GM19238 (cell line): ENCODE data around the gene DIABLO.
"Not testable (repeated sequence)": the region's sequence is repeated elsewhere in the genome, so short reads cannot be mapped to it uniquely, and the experiment has no call there.

ENCODE experiments used
- DNase-seq: peaks from one replicate; pipeline ENCODE4 v3.0.0; 2011; ENCODE audit warnings: low spot score; ENCODE audit not compliant: insufficient read length

The DIABLO gene

DNA sequence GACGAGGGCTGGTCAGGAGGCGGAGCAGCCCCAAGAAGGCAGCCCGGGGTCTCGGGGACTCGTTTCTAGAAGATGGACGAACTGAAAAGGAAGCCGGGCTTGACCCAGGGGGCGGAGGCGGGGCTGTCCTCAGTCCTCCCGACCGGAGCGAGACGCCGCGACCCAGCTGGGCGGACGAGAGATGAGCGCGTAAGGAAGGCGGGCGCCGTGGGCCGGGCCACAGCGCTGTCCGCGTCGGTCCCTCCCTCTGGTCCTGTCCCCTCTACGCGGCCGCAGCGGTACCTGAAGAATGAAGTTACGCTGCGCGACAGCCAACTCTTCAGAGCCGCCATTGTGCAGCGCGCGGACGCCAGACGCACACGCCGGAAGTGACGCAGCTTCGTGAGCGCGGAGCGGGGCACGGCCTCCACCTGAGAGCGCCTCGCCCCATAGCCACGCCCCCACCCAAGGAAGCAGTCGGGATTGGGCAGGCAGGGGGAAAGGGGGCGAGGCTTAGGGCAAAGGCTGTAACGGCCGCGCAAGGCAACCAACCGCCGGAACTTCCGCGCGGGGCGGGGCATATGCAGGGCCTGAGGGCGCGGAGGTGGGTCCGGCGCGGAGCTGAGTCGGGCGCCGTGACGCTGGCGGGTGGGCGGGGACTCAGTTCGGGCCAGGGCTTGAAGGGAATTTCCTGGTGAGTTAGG, at the start of gene DIABLO:
DIABLO (minus strand) TSS at position 370 of the 683 bp plus-strand sequence; CDS start at position 332, 38 bp downstream.
- DNase-seq = peak; percentile 95

DNA sequence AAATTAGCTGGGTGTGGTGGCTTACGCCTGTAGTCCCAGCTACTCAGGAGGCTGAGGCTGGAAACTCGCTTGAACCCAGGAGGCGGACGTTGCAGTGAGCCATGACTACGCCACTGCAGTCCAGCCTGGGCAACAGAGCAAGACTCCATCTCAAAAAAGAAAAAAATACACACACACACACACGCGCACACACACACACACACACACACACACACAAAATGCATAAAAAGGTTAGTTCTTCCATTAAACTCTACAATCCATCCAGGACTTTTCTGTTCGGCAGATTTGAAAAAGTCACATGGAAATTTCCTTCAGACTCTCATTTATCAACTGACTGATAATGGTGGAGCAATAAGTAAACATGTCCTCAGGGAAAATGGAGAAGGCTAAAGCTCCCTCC, 49.6 kb upstream of the DIABLO start:
- no peak for DNase-seq

DNA sequence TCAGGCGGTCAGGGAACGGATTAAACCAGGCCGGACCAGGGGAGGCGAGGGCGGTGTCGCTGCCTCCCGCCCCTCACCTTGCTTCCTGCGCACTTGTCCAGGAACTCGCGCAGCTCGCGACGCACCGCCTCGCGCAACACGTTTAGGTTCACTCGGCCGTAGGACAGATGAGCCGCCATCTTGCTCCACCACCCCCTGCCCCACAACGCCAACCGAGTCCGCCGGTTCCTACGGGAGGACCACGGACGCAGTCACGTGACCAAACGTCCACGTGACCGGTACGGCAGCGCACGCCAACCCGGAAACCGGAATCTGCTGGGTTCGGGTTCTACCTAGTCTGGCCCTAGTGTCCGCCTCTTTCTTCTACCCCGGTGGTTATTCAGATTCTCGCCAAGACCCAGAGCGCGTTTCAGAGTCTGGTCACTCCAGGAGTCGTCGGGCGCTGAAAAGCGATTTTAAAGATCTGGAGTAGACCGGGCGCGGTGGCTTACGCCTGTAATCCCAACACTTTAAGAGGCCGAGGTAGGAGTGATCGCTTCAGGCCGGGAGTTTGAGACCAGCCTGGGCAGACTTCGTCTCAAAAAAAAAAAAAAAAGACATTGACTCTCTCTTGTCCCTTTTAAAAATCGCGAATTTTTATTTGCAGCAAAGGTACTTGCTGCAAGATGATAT, 40.5 kb upstream of the DIABLO start, which contains the start of gene VPS33A:
VPS33A (minus strand) TSS at position 265 of the 672 bp plus-strand sequence; CDS start at position 179, 86 bp downstream.
- peak; percentile 89 for DNase-seq

DNA sequence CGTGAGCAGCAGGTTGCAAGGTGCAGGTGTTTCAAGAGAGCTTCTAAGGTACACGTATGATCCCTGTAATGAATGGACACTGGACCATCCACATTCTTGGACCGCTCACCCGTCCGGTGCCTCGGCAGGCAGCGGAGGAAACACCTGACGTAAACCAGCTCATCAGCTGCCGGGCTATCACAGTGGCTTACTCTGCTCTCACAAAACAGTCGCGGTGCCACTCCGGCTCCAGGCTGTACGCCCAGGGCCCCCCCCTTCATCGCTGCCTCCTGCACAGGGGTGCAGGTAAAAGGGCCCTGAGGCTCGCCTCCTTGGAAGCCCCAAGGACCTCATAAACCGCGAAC, 40.0 kb upstream of the DIABLO start:
- peak; percentile 19 for DNase-seq

DNA sequence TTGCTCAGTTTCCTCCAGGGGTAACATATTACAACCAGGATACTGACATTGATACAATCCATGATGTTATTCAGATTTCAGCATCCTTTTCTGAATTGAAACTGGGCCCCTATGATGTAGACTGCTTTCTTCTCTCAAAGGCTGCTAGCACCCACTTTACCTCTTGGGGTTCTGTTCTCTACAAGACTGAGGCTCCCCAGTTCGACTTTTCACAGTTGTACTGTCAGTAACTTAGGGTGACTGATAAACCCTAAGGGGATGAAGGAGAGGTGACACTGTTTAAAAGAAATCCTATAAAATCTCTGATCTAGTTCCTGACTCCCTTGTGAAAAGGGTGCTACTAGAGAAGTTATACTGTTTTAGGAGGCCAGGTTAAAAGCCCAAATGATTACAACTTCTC, 39.6 kb upstream of the DIABLO start:
- DNase-seq = no peak

DNA sequence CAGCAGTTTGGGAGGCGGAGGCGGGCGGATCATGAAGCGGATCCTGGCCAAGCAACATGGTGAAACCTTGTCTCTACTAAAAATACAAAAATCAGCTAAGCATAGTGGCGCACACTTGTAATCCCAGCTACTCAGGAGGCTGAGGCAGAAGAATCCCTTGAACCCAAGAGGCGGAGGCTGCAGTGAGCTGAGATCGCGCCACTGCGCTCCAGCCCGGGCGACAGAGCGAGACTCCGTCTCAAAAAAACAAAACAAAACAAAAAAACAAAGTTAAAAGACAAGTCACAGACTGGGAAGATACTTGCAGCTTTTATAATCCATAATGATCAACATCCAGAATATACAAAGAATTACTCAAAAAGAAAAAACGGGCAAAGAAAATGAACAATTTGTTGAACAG, 34.9 kb upstream of the DIABLO start:
- DNase-seq = not testable (repeated sequence)

DNA sequence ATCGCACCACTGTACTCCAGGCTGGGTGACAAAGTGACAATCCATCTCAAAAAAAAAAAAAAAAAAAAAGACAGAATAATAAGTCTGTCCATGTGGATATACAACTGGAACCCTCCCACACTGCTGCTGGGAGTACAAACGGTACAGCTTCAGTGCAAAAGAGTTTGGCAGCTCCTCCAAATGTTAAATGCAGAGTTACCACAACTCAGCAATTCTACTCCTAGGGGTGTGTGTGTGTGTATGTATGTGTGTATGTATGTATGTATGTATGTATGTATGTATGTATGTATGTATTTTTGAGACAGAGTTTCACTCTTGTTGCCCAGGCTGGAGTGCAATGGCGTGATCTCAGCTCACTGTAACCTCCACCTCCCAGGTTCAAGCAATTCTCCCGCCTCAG, 33.1 kb upstream of the DIABLO start:
- not testable (repeated sequence) for DNase-seq

DNA sequence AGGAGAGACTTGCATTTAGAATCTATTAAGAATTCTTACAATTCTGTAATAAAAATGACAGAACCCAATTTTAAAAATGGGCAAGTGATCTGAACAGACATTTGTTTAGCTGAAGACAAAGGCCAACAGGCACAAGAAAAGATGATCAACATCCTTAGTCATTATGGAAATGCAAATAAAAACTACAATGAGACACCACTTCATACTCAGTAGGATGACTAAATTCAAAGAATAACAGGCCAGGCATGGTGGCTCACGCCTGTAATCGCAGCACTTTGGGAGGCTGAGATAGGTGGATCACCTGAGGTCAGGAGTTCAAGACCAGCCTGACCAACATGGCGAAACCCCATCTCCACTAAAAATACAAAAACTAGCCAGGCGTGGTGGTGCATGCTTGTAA, 32.6 kb upstream of the DIABLO start:
- not testable (repeated sequence) for DNase-seq

DNA sequence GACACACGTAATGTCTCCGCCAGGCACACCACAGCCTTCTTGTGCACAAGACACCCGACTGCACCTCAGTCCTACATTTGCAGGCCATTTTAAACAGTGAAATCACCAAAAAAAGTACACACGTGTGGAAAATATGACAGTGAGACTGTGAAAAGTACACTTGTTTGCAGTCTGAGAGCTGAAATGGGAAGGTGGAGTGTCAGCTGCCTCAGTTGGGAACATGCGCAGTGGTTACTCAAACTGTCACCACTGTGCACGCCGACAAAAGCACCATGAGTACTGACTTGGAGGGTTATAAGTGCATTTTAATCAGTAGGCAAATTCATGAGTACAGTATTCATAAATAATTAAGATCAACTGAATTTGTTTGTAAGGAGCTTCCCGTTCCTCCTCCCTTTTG, 24.7 kb upstream of the DIABLO start:
- DNase-seq = no peak

DNA sequence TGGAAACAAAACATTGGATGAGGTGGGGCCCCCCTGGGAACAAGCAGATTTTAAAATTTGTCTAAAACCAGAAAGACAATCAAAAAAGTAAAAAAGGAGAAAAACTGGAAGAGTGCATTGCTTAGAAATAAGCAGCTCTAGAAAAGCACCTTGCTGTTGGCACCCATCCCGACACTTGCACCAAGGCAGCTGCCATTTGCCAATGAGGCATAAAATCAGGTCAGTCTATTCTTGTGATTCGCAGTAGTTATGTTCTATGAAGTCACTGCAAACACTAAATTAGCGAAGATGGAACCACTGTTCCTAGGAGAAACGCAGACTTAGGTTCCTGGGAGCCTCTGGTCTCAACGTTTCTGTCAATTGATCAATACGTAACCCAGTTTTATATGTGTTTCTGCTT, 24.2 kb upstream of the DIABLO start:
- DNase-seq = no peak

DNA sequence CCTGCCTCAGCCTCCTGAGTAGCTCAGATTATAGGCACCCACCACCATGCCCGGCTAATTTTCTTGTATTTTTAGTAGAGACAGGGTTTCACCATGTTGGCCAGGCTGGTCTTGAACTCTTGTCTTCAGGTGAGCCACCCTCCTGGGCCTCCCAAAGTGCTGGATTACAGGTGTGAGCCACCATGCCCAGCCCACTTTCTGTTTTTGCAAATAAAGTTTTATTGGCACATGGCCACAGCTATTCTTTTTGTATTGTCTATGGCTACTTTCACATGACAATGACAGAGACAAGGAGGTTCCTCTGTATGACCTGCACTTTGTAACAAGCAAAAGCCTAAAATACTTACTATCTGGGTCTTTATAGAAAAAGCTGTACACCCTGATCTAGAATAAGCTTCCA, 19.7 kb upstream of the DIABLO start:
- no peak for DNase-seq

DNA sequence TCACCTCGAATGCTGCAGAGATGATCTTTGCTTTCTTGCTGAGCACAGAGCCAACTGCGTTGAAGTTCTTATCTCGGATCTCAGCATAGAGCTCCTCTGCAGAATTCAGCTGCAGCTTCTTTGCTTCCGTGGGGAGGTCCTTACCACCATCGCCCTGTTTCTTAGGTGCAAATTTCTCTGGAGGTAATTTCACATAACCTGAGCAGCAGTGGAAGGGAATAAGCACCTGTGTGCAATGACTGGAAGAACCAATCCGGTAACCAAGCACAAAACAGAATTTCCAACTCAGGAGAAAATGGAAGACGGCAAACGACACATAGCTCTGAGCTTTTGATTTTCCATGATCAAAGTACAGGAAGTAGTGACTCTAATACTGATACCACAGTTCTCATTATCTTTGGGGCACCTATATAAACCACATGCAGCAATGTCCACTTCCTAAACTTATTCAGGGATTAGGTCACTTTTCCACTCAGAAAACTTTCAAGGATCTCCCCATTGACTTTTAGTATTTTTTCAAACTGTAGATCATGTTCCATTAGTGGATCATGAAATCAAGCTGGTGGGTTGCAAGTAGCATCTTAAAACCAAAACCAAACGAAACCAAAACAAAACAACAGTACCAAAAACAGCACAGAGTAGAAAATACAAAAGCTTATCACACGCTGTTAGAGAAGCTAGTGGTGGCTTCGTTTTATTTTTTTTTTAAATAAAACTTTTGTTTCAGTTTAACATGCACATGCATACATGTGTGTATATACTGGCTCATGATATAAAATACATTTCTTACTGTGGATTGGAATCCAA, 18.9 kb upstream of the DIABLO start:
- no peak for DNase-seq

DNA sequence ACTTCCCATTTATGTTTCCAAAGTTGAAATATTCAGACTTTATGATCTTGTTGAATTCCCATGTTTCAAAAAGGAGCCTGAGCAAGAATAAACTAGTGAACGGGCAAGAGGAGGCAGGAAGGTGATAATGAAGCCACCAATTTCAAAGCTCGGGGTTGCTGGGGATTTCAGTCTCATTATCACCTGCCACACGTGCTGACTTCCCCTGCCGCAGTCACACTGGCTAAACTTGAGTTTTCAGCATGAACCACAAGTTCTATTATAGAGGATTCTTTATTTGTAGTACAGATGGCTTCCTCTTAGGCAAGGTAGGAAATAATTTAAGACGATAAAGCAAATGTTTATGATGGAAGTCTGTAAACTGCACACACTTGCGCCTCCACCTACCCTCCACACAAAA, 18.1 kb upstream of the DIABLO start:
- no peak for DNase-seq

DNA sequence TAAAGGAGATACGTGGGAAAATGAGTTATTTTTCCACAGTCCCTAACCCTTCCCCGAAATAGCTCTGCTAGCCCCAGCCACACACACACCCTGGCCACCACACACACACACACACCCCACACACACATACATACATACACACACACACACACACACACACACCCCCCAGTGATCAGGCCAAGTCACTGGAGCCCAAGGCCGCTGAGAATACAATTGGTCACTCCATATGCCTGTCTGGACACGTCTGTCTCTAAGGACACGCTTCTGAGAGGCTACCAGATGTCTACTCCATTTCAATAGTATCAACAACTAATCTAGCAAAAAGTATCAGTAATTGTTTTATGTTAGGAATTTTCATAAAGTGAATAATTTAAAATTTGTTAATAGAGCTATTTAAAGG, 13.0 kb upstream of the DIABLO start:
- no peak for DNase-seq

DNA sequence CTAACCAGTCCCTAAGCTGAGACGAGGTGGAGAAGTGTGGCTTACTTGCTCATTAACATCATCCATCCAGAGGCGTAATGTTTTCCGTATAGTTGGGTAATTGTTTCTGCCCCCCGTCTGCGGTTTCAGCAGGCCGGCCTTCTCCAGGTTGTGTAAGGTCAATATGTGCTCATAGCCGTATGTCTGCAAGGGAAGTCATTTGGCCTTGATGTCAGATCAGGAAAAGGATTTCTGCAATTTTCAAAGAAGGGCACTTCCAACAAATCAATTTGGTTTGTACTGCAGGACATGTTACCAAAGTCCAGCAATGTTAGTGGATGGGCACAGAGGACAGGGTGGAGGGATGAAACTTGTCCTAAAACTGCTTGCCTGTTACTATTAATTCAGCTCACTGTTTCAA, 9.9 kb upstream of the DIABLO start:
- no peak for DNase-seq

DNA sequence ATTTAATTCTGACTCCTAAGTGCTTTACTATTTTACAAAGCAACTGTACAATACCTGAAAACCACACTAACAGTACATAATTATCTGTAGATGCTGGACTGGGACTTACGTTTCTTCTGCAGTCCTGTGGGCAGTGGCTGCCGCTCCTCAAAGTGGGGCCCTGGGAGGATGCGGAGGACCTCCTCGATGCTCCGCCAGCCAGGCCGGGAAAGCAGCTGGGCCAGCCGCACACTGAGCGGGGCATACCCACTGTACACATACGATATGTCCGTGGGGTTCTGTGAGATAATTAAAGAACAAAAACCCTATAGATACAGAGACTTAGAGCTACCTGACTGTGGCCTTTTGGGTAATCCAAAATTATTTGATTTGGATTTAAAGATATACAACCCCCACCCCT, 6.8 kb upstream of the DIABLO start:
- DNase-seq = no peak

DNA sequence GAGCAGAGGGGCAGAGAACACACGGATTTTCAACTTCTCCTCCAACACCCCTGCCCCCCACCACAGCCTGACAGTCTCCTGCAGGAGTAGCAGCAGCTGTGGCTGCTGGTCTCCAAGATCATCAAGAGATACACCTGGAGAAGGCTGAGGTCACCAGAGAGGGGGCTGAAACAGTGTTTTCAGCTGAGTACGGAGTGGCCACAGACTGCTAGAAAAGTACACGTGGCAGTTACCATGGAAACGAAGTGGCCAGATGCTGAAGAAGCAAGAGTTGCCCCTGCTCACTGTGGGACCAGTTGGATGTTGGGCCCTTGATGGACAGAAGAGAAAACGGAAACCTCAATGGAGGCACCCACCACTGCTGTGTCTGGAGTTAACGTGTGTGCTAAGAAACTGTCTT, 4.9 kb upstream of the DIABLO start:
- no peak for DNase-seq

DNA sequence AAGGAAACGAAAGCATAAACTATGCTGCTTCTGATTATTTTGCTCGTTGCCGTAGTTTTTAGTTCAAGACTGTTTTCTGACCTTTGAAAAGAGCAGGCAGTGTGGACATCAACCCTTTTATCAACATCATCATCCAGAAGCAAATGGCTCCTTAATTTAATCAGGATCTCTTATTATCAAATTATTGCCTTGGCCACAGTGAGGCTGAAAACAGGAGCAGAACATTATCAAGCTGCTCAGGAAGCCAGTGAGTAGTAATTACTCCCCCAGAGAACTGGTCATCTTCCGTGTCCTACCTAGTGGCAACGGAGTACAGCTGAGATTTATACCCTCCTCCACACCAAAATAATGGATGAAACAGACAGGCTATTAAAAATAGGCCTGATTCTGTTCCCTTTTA, 2.2 kb upstream of the DIABLO start:
- DNase-seq = no peak

DNA sequence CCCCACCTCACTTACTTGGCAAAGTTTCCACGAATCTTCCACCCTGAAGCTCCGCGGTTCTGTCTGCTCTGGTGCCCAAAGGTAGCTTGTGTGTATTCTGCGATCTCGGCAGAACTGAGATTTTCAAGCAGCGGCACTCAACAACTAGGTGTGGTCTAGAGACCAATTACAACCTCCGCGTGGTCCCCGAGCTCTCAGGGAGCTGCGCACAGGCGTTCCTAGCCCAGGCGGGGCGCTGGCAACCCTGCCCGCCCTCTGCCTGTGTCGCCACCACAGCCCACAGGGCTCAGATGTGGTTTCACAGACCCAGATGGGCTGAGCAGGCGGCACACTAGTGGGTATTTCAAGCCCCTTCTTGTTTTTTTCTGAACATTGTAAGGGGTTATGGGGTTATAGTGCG, 1.5 kb upstream of the DIABLO start:
- no peak for DNase-seq

DNA sequence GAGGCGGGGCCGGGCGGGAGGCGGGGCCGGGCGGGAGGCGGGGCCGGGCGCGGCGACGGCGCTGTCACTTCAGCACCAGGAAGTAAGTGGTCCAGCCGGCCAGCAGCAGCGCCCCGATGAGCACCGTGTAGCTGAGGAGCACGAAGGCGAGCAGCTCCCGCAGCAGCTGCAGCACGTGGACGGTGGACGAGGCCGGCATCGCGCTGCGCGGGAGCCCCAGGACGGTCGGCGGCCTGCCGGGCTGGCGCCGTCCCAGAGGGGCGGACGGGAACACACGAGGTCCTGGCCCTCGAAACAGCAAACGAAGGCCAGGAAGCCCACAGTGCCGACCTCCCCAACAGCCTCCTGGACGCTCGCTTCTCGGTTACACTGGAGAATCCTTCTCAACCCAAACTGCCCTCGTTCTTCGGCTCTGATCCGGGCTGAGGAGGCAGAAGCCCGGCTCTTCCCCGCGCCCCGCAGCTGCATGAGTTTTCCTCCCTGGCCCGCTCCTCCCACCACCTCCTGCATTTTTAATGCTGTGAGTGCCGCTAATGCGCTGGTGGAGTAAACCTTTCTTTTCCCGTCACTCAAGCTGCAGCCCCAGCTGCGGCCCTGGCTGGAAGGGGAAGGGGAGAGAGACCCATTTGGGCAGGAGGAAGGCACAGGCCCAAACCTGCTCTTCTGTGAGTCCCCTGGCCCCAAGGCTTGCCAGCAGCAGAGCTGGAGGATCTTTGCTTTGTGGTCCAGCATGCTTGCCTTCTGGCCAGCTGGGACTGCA, 694 bp upstream of the DIABLO start:
- no peak for DNase-seq

DNA sequence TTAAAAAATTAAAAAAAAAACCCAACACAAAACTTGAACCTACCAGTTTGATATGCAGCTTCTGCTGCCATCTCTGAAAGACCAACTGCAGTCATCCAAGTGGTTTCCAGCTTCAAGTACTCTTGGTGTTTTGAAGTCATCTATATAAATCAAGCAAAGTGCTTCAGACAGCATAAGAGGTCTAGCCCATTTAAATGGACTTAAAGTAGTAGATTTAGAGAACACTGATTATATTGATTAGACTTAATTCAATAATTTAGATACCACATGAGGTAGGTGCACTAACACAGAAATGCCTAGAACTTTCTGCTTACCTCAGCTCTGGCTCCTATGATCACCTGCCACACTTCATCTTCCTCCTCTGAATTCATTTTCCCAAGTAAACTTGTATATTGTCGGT, 9.4 kb downstream of the DIABLO start:
- no peak for DNase-seq

DNA sequence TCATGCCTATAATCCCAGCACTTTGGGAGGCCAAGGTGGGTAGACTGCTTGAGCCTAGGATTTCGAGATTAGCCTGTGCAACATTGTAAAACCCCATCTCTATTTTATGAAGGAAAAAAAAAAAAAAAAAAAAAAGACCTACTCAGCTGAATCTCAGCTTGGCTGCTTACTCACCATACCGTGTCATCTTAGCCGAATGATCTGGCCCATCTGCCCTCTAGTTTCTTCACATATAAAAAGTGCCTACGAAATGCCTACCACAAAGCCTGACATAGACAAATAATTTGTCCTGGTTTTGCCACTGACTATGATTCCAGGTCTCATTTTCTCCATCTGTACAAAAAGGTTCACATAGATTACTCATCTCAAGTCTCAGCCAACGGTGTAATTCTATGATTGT, 10.1 kb downstream of the DIABLO start:
- DNase-seq = no peak
